Heart left ventricle (tissue), 13 donors: ENCODE data around the gene TP53TG5.

ENCODE experiments used
- CTCF ChIP-seq, 12 donors: fragments of 200-600 bp; sonication (generic) in 4 of 12; IDR thresholded peaks; one replicate each; pipeline versions ENCODE4 v1.5.0 to v1.8.0; 2018 to 2022; ENCODE audit warnings: antibody characterized with exemption in 12 of 12, mild to moderate bottlenecking in 5 of 12
- POLR2A ChIP-seq, 2 donors: fragments of 450-650 bp; IDR thresholded peaks; one replicate each; pipeline ENCODE4 v1.6.1; 2017; ENCODE audit warnings: antibody characterized with exemption in 2 of 2, mild to moderate bottlenecking in 2 of 2, moderate library complexity in 2 of 2
- donor health status: ischemic (EF 13 %, LVEDD 7.1; RV severe dilation, severe dysfunction).
- donor health status: DM: no; HTN: yes; CAD: no.
- donor health status: DM: no; HTN: no; CAD: no.
- donor health status: ischemic (EF 25% LVEDD 6.9; RV normal size, moderate dysfunction).
- donor health status: ischemic (EF 25% LVEDD 5.7; RV mildly dilated, moderate dysfunction).
- donor health status: ischemic (EF 35%, LVEDD 5.7; RV mildly dilated, moderate dysfunction).
- donor health status: nonischemic (EF 11% LVEDD 7.7; RV severe dilation, severe dysfunction).
- donor health status: DM: yes; HTN: yes; CAD: no.
- donor health status: PGD.
- donor health status: ischemic (EF 29% LVEDD 5.4; RV normal size, mild dysfunction).
- donor health status: nonischemic (EF 23%, LVEDD 6.1; RV moderate dilation, normal function).

- TF ChIP-seq CTCF (IDR thresholded peaks at IDR 0.05) = no peak
- no peak for TF ChIP-seq POLR2A (IDR thresholded peaks at IDR 0.05)
Measured at GRCh38 chr20:45340951-45341350, 37.2 kb downstream of the TP53TG5 start.
